HepG2 (cell line): Measurements from ENCODE around the gene KIF26B. TPM values are rescaled to one million over a fixed set of nuclear protein-coding genes. Genes with fewer than 3 reads are reported as not detected.

Experiments
- ATAC-seq: fragments of 200-7000 bp; cut with Tn5 transposase; 3 replicates; pipeline ENCODE4 v1.9.1; 2020; ENCODE audit warnings: mild to moderate bottlenecking, moderate library complexity
- BruUV-seq: library from RNA; stranded (reverse); fragments of 400-500 nt; replicated peaks from 2 replicates; lab custom pipeline; 2021; lab: Mats Ljungman, UMichigan
- CTCF ChIA-PET: fragments of 300-600 bp; formaldehyde crosslinking; extraction: SDS; loops from one replicate; lab custom pipeline; 2021; ENCODE audit warnings: low total read pairs, inconsistent platforms, low intra/inter-chr PET ratio; lab: Yijun Ruan, JAX
- POLR2A ChIA-PET: fragments of 350-600 bp; sonication (Branson Sonifier 250); formaldehyde crosslinking; loops from one replicate; lab custom pipeline; 2020; ENCODE audit warnings: antibody characterized with exemption, inconsistent platforms; lab: Yijun Ruan, JAX
- DNase-seq: peaks from one replicate; pipeline ENCODE4 v3.0.0-alpha.2; 2015; ENCODE audit warnings: low spot score
- FAIRE-seq: peaks from 3 replicates; lab custom pipeline; 2011; peaks lifted over from hg19 to GRCh38; lab: Jason Lieb, UNC
- H2AFZ ChIP-seq: one replicate; pipeline ENCODE4 v1.6.1; 2011; ENCODE audit warnings: low read length, inconsistent platforms
- H3K27ac ChIP-seq: fragments of 300-600 bp; 3 replicates; pipeline ENCODE4 v1.8.0; 2011; ENCODE audit warnings: mixed run types, mild to moderate bottlenecking, mixed read lengths, low read length, inconsistent platforms; ENCODE audit not compliant: insufficient read depth; ENCODE audit errors: extremely low read length
- H3K27me3 ChIP-seq, 2 experiments: fragments of 200-600 bp in 1 of 2; 2 replicates in 1 of 2; 3 replicates in 1 of 2; pipeline versions ENCODE4 v1.6.0 to v1.8.0; 2011; ENCODE audit warnings: low read length in 2 of 2, mild to moderate bottlenecking in 2 of 2, moderate library complexity in 2 of 2, inconsistent platforms in 1 of 2; ENCODE audit not compliant: insufficient read depth in 2 of 2, control insufficient read depth in 1 of 2
- H3K36me3 ChIP-seq, 2 experiments: fragments of 200-600 bp in 1 of 2; replicated peaks in 1 of 2; 2 replicates in 1 of 2; 3 replicates in 1 of 2; pipeline versions ENCODE4 v1.5.1 to v1.8.0; 2011; ENCODE audit warnings: low read length in 2 of 2, inconsistent platforms in 1 of 2; ENCODE audit not compliant: insufficient read depth in 2 of 2, control insufficient read depth in 1 of 2
- H3K4me1 ChIP-seq: 2 replicates; pipeline ENCODE4 v1.5.1; 2012; ENCODE audit warnings: low read length, inconsistent platforms; ENCODE audit not compliant: insufficient read depth
- H3K4me2 ChIP-seq: 2 replicates; pipeline ENCODE4 v1.6.0; 2011; ENCODE audit warnings: low read depth, low read length, inconsistent platforms
- H3K4me3 ChIP-seq, 3 experiments: fragments of 200-600 bp in 1 of 3; sonication (generic), shearing (Covaris generic) in 1 of 3; replicated peaks in 1 of 3; 2 replicates each; pipeline ENCODE4 v1.5.1; 2011 to 2016; ENCODE audit warnings: low read length in 3 of 3, inconsistent platforms in 2 of 3, low read depth in 2 of 3, mild to moderate bottlenecking in 2 of 3, control low read depth in 1 of 3, mixed read lengths in 1 of 3; ENCODE audit not compliant: insufficient read depth in 1 of 3
- H3K79me2 ChIP-seq: one replicate; pipeline ENCODE4 v1.6.1; 2011; ENCODE audit warnings: low read length, inconsistent platforms; ENCODE audit not compliant: insufficient read depth
- H3K9ac ChIP-seq: 2 replicates; pipeline ENCODE4 v1.6.0; 2011; ENCODE audit warnings: mild to moderate bottlenecking, low read depth, low read length, inconsistent platforms; ENCODE audit not compliant: insufficient read depth
- H3K9me3 ChIP-seq: 2 replicates; pipeline ENCODE4 v1.5.1; 2012; ENCODE audit warnings: mild to moderate bottlenecking, low read length
- H4K20me1 ChIP-seq: 2 replicates; pipeline ENCODE4 v1.6.0; 2011; ENCODE audit warnings: inconsistent platforms, mild to moderate bottlenecking, low read length, moderate library complexity; ENCODE audit not compliant: insufficient read depth
- HHEX ChIP-seq: IDR thresholded peaks from 2 replicates; pipeline ENCODE4 v1.6.1; 2016; ENCODE audit warnings: control low read depth
- NCOR1 ChIP-seq: fragments of 200-600 bp; sonication (generic); IDR thresholded peaks from 2 replicates; pipeline ENCODE4 v1.7.0; 2017; ENCODE audit warnings: antibody characterized with exemption, low read length, borderline replicate concordance
- ZNF124 ChIP-seq: sonication (generic); formaldehyde crosslinking; IDR thresholded peaks from 2 replicates; pipeline ENCODE4 v1.4.0; 2020; ENCODE audit warnings: missing genetic modification reagents
- ZNF589 ChIP-seq: sonication (generic); formaldehyde crosslinking; conservative IDR thresholded peaks from 2 replicates; pipeline ENCODE4 v1.8.0; 2022; ENCODE audit warnings: mild to moderate bottlenecking, moderate library complexity, missing genetic modification reagents
- ZSCAN12 ChIP-seq: sonication (generic); formaldehyde crosslinking; IDR thresholded peaks from 2 replicates; pipeline ENCODE4 v1.9.0; 2021; ENCODE audit warnings: mild to moderate bottlenecking, missing genetic modification reagents
- WGBS: methylation state at CpG from one replicate; pipeline ENCODE4 v1.1.6; 2017; ENCODE audit warnings: low lambda C conversion rate; 5-methylcytosine and 5-hydroxymethylcytosine counted together
- in situ Hi-C: cut with HindIII; loops from 2 replicates; pipeline ENCODE4 v1.10.0; 2017; ENCODE audit warnings: low pct_unique_long_range_greater_than_20kb; ENCODE audit not compliant: extremely low pct_ligation_motif_present
- intact Hi-C: fragments of 100-400 bp; cut with micrococcal nuclease; formaldehyde crosslinking; loops from one replicate; pipeline ENCODE4 v1.10.0; 2022; ENCODE audit not compliant: unreplicated experiment
- polyA plus RNA-seq, 8 experiments: library from polyadenylated mRNA; depleted of rRNA in 3 of 8; stranded (reverse) in 7 of 8; unstranded in 1 of 8; fragments of >200 nt; fragmentation: Illumina TruSeq in 4 of 8; extraction: Trizol in 4 of 8; gene quantifications; 2 replicates each; pipeline versions ENCODE4 v1.2.1 to v1.2.3, GENCODE V29; 2011 to 2016; ENCODE audit warnings: low read depth in 4 of 8, missing spikeins in 1 of 8, mixed read lengths in 1 of 8; ENCODE audit not compliant: insufficient read depth in 1 of 8
- total RNA-seq, 5 experiments: library from RNA; depleted of rRNA; stranded (reverse); fragments of >200 nt; fragmentation: Illumina TruSeq; extraction: Trizol; gene quantifications; 2 replicates each; pipeline ENCODE4 v1.2.3, GENCODE V29; 2016; ENCODE audit warnings: low read depth in 1 of 5
- TF ChIP-seq, protein P1 (sequence below): sonication (generic); formaldehyde crosslinking; IDR thresholded peaks from 2 replicates; pipeline ENCODE4 v1.4.0; 2020; ENCODE audit warnings: missing genetic modification reagents

The KIF26B gene
- total and polyA plus RNA-seq, 2 of the 13 experiments (the other 11 are each of a cell fraction or from before 2014, with no cell fraction given), result 0.08 to 0.09 TPM

DNA sequence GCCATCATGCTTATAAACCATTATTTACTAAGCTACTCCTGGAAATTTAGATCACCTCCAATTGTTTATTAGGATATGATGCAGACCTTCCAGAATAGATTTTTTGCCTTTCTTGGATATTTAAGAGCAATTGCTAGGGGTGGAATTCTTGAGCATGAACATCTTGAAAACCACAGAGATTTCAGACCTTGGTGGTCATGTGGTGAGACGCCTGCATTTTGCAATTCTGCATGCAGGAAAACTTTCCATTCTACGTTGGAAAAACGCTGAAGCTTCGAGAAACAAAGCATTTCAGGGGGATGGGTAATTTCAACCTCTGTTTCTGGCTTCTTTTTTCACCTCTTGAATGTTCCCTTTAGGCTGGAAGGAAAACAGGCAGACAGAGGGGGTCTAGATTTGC is 596.3 kb downstream of the KIF26B start:
- POLR2A ChIA-PET, result no interaction called here
- no TSS peak for BruUV-seq

More for the DNA sequence above, 596.3 kb downstream of the KIF26B start:
- no peaks in the 10 kb centered on the region for H3K27me3 ChIP-seq
- no peak overlapping the region for H3K4me3 ChIP-seq
- FAIRE-seq, result no peak
- in situ Hi-C loops (no loop called here), intact Hi-C loops (no loop called here)
- H2AFZ ChIP-seq, result no peak overlapping the region
- no peaks in the 10 kb centered on the region for H3K36me3 ChIP-seq
- H3K79me2 ChIP-seq, result no peaks in the 10 kb centered on the region
- no peak for DNase-seq
- H3K9me3 ChIP-seq, result no peaks in the 10 kb centered on the region
- no peak overlapping the region for H3K9ac ChIP-seq
- CTCF ChIA-PET, result no interaction called here
- 90% methylated on average over 4 of the region's 4 CpGs for WGBS
- H3K4me2 ChIP-seq, result no peak overlapping the region
- ATAC-seq, result no peak
- H4K20me1 ChIP-seq, result no peaks in the 10 kb centered on the region
- no peaks in the 10 kb centered on the region for H3K4me1 ChIP-seq
- no peak overlapping the region for H3K27ac ChIP-seq
- TF ChIP-seq, protein P1, sequence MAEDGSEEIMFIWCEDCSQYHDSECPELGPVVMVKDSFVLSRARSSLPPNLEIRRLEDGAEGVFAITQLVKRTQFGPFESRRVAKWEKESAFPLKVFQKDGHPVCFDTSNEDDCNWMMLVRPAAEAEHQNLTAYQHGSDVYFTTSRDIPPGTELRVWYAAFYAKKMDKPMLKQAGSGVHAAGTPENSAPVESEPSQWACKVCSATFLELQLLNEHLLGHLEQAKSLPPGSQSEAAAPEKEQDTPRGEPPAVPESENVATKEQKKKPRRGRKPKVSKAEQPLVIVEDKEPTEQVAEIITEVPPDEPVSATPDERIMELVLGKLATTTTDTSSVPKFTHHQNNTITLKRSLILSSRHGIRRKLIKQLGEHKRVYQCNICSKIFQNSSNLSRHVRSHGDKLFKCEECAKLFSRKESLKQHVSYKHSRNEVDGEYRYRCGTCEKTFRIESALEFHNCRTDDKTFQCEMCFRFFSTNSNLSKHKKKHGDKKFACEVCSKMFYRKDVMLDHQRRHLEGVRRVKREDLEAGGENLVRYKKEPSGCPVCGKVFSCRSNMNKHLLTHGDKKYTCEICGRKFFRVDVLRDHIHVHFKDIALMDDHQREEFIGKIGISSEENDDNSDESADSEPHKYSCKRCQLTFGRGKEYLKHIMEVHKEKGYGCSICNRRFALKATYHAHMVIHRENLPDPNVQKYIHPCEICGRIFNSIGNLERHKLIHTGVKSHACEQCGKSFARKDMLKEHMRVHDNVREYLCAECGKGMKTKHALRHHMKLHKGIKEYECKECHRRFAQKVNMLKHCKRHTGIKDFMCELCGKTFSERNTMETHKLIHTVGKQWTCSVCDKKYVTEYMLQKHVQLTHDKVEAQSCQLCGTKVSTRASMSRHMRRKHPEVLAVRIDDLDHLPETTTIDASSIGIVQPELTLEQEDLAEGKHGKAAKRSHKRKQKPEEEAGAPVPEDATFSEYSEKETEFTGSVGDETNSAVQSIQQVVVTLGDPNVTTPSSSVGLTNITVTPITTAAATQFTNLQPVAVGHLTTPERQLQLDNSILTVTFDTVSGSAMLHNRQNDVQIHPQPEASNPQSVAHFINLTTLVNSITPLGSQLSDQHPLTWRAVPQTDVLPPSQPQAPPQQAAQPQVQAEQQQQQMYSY, result no peak
- TF ChIP-seq ZSCAN12 (CRISPR knock-in tag) (no peak), ZNF124 (no peak), HHEX (CRISPR knock-in tag) (no peak), ZNF589 (CRISPR knock-in tag) (no peak), NCOR1 (no peak)
